HG03521 (cell line): ENCODE data around the gene ERFE.
"Not testable (repeated sequence)": the region's sequence is repeated elsewhere in the genome, so short reads cannot be mapped to it uniquely, and the experiment has no call there.

Experiments
- ATAC-seq: cut with Tn5 transposase; IDR thresholded peaks from one replicate; pipeline ENCODE4 v1.9.1; 2021; ENCODE audit warnings: mild to moderate bottlenecking, moderate library complexity; ENCODE audit not compliant: unreplicated experiment

ERFE gene

GRCh38 chr2:238168196-238169047, 9.7 kb downstream of the ERFE start:
- no peak for ATAC-seq

GRCh38 chr2:238169048-238169707, 10.4 kb downstream of the ERFE start:
- no peak for ATAC-seq

GRCh38 chr2:238169708-238170251, 11.0 kb downstream of the ERFE start:
- ATAC-seq = no peak

GRCh38 chr2:238170386-238171071, 11.8 kb downstream of the ERFE start:
- ATAC-seq = no peak

- not testable (repeated sequence) for ATAC-seq
Measured at GRCh38 chr2:238171072-238171431, 12.3 kb downstream of the ERFE start.

- ATAC-seq = no peak
Measured at GRCh38 chr2:238171575-238172187, 12.9 kb downstream of the ERFE start.

- ATAC-seq = no peak
Measured at GRCh38 chr2:238172439-238172838, 13.7 kb downstream of the ERFE start.

GRCh38 chr2:238173692-238174091, 14.9 kb downstream of the ERFE start:
- no peak for ATAC-seq

GRCh38 chr2:238174291-238174690, 15.5 kb downstream of the ERFE start:
- ATAC-seq = no peak

GRCh38 chr2:238174701-238175100, 15.9 kb downstream of the ERFE start:
- ATAC-seq = no peak

- ATAC-seq = no peak
Measured at GRCh38 chr2:238176613-238177012, 17.8 kb downstream of the ERFE start.

GRCh38 chr2:238180554-238180953, 21.8 kb downstream of the ERFE start:
- ATAC-seq = no peak

GRCh38 chr2:238182362-238182761, 23.6 kb downstream of the ERFE start:
- no peak for ATAC-seq

GRCh38 chr2:238183821-238184220, 25.1 kb downstream of the ERFE start:
- ATAC-seq = no peak

GRCh38 chr2:238187618-238188548, 29.1 kb downstream of the ERFE start:
- no peak for ATAC-seq

- no peak for ATAC-seq
Measured at GRCh38 chr2:238190445-238190844, 31.7 kb downstream of the ERFE start.

- no peak for ATAC-seq
Measured at GRCh38 chr2:238202326-238203093, 43.7 kb downstream of the ERFE start.

GRCh38 chr2:238203094-238203972, 44.6 kb downstream of the ERFE start, which contains the start of gene ILKAP:
Gene ILKAP, minus strand, starts transcription at chr2:238203695. Its CDS starts 142 bp downstream, at chr2:238203553.
- peak; percentile 97 for ATAC-seq
